PC-3 (cell line): ENCODE data around the gene CCNK.

Experiments used
- CTCF ChIP-seq: fragments of 300-600 bp; sonication (generic); conservative IDR thresholded peaks from 2 replicates; pipeline ENCODE4 v1.5.1; 2017; ENCODE audit warnings: antibody characterized with exemption, low read depth, mild to moderate bottlenecking, low read length
- EZH2 ChIP-seq: fragments of 300-600 bp; sonication (generic); IDR thresholded peaks from one replicate; pipeline ENCODE4 v1.6.1; 2017; ENCODE audit warnings: antibody characterized with exemption, mild to moderate bottlenecking, low read length; ENCODE audit not compliant: unreplicated experiment

GRCh38 chr14:99535448-99535847 lies 54.2 kb downstream of the CCNK start:
- TF ChIP-seq CTCF (no peak), EZH2 (no peak)
